HG02571 (cell line): ENCODE measurements around the gene CPA1.

Experiments used
- ATAC-seq: cut with Tn5 transposase; IDR thresholded peaks from one replicate; pipeline ENCODE4 v1.9.1; 2021; ENCODE audit warnings: mild to moderate bottlenecking, moderate library complexity; ENCODE audit not compliant: unreplicated experiment

The CPA1 gene

GRCh38 chr7:130379921-130380860, at the start of gene CPA1:
Gene CPA1, plus strand, starts transcription at chr7:130380494. Its CDS starts 27 bp downstream, at chr7:130380521.
- no peak for ATAC-seq

GRCh38 chr7:130332259-130333053, 47.8 kb upstream of the CPA1 start:
- ATAC-seq, result no peak

GRCh38 chr7:130333832-130334231, 46.5 kb upstream of the CPA1 start:
- ATAC-seq, result no peak

- no peak for ATAC-seq
Measured at GRCh38 chr7:130334274-130334673, 46.0 kb upstream of the CPA1 start.

GRCh38 chr7:130337410-130337971, 42.8 kb upstream of the CPA1 start:
- no peak for ATAC-seq

GRCh38 chr7:130338233-130338632, 42.1 kb upstream of the CPA1 start:
- ATAC-seq, result no peak

GRCh38 chr7:130341882-130342281, 38.4 kb upstream of the CPA1 start:
- ATAC-seq, result no peak

- ATAC-seq, result no peak
Measured at GRCh38 chr7:130342701-130343380, 37.5 kb upstream of the CPA1 start.

- ATAC-seq, result no peak
Measured at GRCh38 chr7:130344271-130344866, 35.9 kb upstream of the CPA1 start, which contains the start of gene CPA5. Gene CPA5, plus strand, starts transcription at chr7:130344816. Its CDS starts 1,670 bp downstream, at chr7:130346486.

GRCh38 chr7:130345136-130345535, 35.2 kb upstream of the CPA1 start:
- ATAC-seq, result no peak

GRCh38 chr7:130345725-130346124, 34.6 kb upstream of the CPA1 start:
- ATAC-seq, result no peak

- ATAC-seq, result no peak
Measured at GRCh38 chr7:130346177-130346905, 34.0 kb upstream of the CPA1 start.

GRCh38 chr7:130346941-130347340, 33.4 kb upstream of the CPA1 start:
- ATAC-seq, result no peak

- no peak for ATAC-seq
Measured at GRCh38 chr7:130349911-130350782, 30.1 kb upstream of the CPA1 start.

- ATAC-seq, result no peak
Measured at GRCh38 chr7:130350945-130351790, 29.1 kb upstream of the CPA1 start.

- no peak for ATAC-seq
Measured at GRCh38 chr7:130351791-130352090, 28.6 kb upstream of the CPA1 start.

- no peak for ATAC-seq
Measured at GRCh38 chr7:130352194-130353074, 27.9 kb upstream of the CPA1 start.
